Ishikawa (cell line): ENCODE results near the gene ZDHHC1.

ENCODE experiments used
- EP300 ChIP-seq: IDR thresholded peaks from 2 replicates; pipeline ENCODE4 v1.6.1; 2012; ENCODE audit warnings: borderline replicate concordance
- REST ChIP-seq: IDR thresholded peaks from 2 replicates; pipeline ENCODE4 v1.6.1; 2012; ENCODE audit warnings: low read depth, mild to moderate bottlenecking
- TCF12 ChIP-seq: IDR thresholded peaks from 2 replicates; pipeline ENCODE4 v1.6.1; 2012; ENCODE audit warnings: low read depth
- TEAD4 ChIP-seq: IDR thresholded peaks from 2 replicates; pipeline ENCODE4 v1.6.1; 2012

- TF ChIP-seq EP300 (no peak), REST (no peak), TCF12 (no peak), TEAD4 (no peak)
Observed at GRCh38 chr16:67419931-67420330, 3.7 kb upstream of the ZDHHC1 start.
